Endothelial cell of hepatic sinusoid (primary cell): ENCODE results near the gene ALOXE3.

Experiments
- in situ Hi-C: cut with HindIII; loops from 2 replicates; pipeline ENCODE4 v1.10.0; 2017; ENCODE audit warnings: low sequenced_read_pairs

ALOXE3 gene

GRCh38 chr17:8142887-8143580 lies 24.7 kb upstream of the ALOXE3 start:
- in situ Hi-C loops = no loop called here

GRCh38 chr17:8142158-8142886 lies 24.0 kb upstream of the ALOXE3 start:
- in situ Hi-C loops = no loop called here

GRCh38 chr17:8141741-8142140 lies 23.4 kb upstream of the ALOXE3 start:
- in situ Hi-C loops = no loop called here

- in situ Hi-C loops = no loop called here
Measured at GRCh38 chr17:8141045-8141444, 22.7 kb upstream of the ALOXE3 start.

GRCh38 chr17:8140065-8141029 lies 22.0 kb upstream of the ALOXE3 start:
- in situ Hi-C loops = no loop called here

GRCh38 chr17:8138672-8139371 lies 20.5 kb upstream of the ALOXE3 start:
- in situ Hi-C loops = no loop called here

- in situ Hi-C loops = no loop called here
Measured at GRCh38 chr17:8138374-8138671, 20.0 kb upstream of the ALOXE3 start.

- in situ Hi-C loops = no loop called here
Measured at GRCh38 chr17:8137645-8138373, 19.5 kb upstream of the ALOXE3 start.

GRCh38 chr17:8133941-8134340 lies 15.6 kb upstream of the ALOXE3 start:
- in situ Hi-C loops = no loop called here

GRCh38 chr17:8133399-8133798 lies 15.1 kb upstream of the ALOXE3 start:
- in situ Hi-C loops = no loop called here

GRCh38 chr17:8131844-8132441 lies 13.6 kb upstream of the ALOXE3 start:
- in situ Hi-C loops = no loop called here

- in situ Hi-C loops = no loop called here
Measured at GRCh38 chr17:8128125-8128784, 9.9 kb upstream of the ALOXE3 start.

GRCh38 chr17:8126491-8127066 lies 8.3 kb upstream of the ALOXE3 start:
- in situ Hi-C loops = no loop called here

GRCh38 chr17:8125947-8126490 lies 7.7 kb upstream of the ALOXE3 start:
- in situ Hi-C loops = no loop called here

GRCh38 chr17:8125154-8125946 lies 7.0 kb upstream of the ALOXE3 start:
- in situ Hi-C loops = no loop called here

- in situ Hi-C loops = loop anchor here (5.0 kb wide), 1 partner anchor 63 kb away; no protein-coding TSS in a partner anchor
Measured at GRCh38 chr17:8124350-8125153, 6.2 kb upstream of the ALOXE3 start.
